ENCODE measurements around the gene INHA.

Gene INHA, protein sequence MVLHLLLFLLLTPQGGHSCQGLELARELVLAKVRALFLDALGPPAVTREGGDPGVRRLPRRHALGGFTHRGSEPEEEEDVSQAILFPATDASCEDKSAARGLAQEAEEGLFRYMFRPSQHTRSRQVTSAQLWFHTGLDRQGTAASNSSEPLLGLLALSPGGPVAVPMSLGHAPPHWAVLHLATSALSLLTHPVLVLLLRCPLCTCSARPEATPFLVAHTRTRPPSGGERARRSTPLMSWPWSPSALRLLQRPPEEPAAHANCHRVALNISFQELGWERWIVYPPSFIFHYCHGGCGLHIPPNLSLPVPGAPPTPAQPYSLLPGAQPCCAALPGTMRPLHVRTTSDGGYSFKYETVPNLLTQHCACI

DNA sequence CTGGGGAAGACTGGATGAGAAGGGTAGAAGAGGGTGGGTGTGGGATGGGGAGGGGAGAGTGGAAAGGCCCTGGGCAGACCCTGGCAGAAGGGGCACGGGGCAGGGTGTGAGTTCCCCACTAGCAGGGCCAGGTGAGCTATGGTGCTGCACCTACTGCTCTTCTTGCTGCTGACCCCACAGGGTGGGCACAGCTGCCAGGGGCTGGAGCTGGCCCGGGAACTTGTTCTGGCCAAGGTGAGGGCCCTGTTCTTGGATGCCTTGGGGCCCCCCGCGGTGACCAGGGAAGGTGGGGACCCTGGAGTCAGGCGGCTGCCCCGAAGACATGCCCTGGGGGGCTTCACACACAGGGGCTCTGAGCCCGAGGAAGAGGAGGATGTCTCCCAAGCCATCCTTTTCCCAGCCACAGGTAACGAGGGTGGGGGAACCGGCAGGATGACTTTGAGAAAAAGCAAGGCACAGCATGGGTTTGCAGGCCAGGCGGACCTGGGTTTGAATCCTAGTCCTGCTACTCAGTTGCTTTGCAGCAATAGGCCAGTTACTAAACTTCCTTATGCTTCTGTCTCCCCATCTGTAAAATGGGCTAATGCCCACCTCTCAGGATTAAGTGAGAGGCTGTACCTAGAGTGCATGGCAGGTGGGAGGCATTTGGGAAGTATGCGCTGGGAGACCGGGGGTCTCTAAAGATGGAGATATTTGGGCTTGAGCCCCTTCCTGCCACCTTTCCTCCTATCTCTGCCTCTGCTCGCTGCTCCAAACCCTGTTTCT lies at the start of gene INHA:
TSS of gene INHA (plus strand) at position 74 of the 765 bp plus-strand sequence. CDS start at position 139, 65 bp downstream.
- no peak for DNase-seq (ENCODE audit: low read depth)

DNA sequence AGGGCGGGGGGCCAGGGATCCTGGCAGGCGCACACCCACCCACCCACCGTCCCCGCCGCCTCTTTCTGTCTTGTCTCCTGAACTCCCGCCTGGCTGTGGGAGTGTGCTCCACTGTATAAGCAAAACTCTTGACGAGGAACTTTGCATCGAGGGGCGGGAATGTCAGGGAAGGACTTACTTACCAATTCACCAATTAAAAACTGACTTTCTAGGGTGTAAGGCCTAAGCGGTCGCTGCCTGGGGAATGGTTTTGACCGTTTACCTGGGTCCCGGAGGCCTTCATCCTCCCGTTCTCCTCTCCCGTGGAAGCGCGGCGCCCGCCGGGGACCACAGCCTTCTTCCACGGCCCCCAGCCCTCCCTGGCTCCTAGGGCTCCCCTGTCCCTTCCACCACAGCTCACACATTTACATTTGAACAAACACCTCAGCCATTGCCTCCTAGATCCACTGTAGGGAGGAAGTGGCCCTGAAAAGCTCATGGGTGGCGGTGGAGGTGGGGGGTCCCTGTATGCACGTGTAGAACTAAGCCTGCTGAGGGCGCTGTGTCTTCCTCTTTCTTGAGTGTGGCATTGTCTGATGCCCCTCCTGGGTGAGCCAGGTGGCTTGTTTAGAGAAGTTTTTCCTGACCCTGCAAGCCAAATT lies 49.0 kb upstream of the INHA start:
- DNase-seq (ENCODE audit: low read depth) = no peak

DNA sequence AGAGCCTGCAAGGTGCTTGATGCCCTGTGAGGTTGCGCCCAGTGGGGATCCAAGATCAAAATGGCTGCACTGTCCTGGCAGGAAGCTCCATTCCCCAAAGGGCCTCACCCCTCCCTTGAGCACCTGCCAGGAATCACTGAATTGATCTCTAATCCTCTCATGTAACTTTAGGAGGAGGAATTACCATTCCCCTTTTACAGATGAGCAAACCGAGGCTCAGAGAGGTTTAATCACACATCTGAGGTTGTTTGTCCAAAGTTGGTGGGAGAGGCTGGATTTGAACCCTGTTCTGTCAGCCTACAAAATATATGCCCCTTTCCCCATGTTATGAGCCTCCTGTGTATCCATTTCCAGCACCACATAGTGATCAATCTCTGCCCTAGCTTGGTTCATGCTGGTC lies 47.3 kb upstream of the INHA start:
- no peak for DNase-seq (ENCODE audit: low read depth)

DNA sequence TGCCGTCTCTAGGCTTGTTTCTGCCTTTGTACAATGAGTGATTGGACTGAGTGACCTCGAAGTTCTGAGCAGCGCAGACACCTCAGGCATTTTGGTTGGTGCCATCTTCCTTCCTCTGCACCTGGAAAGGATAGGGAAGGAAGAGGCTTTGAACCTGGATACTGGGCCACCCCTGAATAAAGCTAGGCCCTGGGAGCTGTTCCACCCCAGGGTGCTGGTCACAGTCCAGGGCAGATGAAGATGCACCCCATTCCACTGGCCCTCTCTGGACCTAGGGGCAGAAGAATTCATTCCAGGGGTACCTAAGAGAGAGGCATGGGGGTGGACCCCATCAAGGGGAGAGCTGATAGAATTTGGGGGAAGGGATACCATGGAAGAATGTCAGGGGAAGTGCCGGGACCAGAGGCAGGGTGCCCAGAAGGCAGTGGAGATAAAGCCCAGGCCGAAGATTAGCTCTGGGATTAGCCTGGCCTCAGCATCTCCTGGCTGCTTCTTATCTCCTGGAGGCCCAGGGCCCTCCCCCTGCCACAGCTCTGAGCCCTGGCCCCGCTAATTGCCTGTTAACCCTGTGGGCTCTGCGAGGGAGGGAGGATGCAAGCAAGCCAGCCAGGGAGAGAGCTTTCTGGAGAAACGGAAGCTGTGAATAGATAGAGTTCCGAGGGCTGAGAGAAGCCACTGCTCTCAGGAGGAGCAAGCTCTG lies 46.4 kb upstream of the INHA start:
- no peak for DNase-seq (ENCODE audit: low read depth)

DNA sequence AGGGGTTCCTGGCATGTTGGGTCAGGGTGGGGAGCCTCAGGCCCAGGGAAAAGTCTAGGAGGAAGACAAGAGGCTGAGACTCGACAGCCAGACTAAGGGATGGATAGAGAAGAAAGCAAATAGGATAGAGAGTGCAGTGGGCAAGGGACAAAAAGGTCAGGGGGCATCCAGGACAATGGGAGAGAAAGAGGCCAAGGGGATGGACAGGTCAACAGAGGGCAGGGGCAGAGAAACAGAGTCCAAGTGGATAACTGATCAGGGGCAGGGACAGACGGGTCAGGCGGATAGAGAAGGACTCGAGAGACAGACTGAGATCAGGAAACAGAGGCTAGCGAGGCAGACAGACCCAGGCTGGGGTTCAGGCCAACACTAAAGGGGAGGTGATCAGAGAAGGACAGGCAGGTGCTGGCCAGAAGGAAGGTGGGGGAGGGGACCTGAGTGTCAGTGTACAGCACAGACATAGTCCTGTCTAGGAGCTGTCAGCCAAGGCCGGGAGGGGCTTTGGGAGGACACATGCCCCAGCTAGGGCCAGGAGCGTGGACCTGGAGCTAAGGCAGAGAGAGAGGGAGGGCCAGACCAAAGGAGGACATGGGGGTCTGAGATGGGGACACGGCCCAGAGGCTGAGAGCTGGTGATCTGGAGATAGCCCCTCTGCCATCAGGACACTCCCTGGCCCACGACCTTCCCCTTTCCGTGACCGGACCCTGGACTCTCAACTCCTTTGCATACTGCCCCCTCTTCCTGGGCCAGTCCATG lies 45.6 kb upstream of the INHA start:
- DNase-seq (ENCODE audit: low read depth) = no peak

DNA sequence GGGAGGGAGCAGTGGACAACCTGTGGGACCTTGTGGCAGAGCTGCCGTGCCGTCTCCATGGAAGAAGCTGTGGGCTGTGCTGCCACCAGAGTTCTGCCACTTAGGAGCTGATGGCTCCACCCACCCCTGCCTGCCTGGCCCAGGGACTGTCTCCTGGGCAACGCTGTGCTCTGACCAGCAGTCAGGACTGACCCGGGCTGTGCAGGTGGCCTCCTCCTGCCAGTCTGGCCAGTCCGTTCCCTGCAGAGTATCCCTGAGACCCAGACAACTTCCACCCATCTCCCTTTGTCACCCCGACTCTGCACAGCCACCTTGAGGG lies 45.1 kb upstream of the INHA start:
- no peak for DNase-seq (ENCODE audit: low read depth)

DNA sequence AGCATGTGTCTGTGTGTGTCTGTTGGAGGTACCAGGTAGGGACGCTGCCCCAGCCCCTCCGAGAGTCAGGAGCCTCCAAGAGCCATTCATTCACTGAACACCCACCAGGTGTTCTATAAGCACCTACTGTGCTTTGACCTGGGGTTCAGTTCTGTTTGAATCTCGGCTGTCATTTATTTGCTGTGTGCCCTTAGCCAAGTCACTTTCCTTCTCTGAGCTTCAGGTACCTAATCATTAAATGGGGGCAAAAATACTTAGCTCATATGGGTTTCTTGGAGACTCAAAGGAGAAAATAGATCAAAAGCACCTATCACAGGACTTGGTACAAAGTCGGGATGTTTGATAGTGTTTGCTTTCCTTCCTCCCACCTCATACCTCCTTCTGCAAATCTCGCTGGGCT lies 44.6 kb upstream of the INHA start:
- no peak for DNase-seq (ENCODE audit: low read depth)

DNA sequence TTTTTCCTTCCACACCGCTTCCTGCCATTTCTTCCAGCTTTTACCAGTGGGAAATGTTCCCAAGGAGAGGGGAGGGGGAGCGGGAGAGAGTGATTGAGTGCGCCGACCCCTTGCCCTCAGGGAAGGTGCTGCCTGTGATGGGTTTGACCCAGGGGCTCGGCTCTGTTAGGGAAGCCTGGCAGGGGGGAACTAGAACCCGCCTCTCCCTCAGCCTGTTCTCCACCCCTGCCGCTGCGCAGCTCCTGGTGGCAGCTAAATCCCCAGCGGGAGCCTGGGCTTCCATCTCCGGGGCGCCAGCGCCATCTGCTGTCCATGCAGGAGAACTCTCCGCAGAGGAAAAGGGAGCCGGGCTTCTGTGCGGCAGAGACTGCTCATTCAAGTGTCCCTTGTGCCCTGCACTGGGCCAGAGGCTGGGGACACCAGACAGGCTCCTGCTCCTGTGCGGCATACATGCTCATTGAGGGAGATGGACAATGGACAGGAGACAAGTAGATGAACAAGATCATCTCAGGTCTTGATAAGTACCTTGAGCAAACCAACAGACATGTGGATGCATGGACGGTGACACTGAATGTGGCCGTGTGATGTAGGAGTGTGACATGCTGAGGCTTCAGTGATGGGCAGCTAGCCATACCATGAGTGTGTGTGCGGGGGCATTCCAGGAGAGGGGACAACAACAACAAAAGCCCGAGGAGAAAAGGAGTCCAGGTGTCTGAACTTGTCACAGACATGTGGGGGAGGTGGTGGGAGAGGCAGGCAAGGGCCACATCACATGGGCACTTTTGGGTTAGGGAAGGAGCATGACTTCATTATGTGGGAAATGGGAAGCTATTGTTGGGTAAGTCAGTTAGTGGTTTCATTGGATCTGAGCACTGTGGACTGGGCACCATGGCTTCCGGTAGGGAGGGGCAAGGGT lies 41.8 kb upstream of the INHA start:
- DNase-seq (ENCODE audit: low read depth) = peak; percentile 89

DNA sequence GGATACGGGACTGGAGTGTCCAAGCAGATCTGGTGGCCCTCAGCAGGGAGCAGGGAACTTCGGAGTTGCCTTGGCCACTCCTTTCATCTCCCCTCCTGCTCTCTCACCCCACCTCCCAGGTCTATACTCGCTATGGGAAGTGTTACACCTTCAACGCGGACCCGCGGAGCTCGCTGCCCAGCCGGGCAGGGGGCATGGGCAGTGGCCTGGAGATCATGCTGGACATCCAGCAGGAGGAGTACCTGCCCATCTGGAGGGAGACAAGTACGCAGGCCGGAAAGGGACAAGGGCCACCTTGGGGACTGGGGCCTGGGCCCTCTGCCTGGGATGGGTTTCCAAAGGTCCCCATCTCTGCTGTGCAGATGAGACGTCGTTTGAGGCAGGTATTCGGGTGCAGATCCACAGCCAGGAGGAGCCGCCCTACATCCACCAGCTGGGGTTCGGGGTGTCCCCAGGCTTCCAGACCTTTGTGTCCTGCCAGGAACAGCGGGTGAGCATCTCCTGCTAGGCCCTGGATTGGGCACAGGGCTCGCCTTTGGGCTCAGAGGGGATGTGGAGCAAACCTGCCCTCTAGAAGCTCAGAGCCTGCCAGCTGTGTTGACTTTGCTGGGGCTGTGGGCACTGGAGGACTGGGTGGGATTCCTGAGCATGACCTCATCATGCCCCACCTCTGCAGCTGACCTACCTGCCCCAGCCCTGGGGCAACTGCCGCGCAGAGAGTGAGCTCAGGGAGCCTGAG lies 40.3 kb upstream of the INHA start:
- DNase-seq (ENCODE audit: low read depth) = no peak

DNA sequence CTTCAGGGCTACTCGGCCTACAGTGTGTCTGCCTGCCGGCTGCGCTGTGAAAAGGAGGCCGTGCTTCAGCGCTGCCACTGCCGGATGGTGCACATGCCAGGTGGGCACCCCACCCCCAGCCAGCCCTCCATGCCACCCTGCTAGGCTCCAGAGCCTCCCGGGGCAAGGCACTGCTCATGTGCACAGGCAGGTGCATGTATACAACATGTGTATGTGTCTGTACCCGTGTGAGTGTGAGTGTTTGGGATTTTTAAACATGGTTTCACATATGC lies 39.8 kb upstream of the INHA start:
- no peak for DNase-seq (ENCODE audit: low read depth)

DNA sequence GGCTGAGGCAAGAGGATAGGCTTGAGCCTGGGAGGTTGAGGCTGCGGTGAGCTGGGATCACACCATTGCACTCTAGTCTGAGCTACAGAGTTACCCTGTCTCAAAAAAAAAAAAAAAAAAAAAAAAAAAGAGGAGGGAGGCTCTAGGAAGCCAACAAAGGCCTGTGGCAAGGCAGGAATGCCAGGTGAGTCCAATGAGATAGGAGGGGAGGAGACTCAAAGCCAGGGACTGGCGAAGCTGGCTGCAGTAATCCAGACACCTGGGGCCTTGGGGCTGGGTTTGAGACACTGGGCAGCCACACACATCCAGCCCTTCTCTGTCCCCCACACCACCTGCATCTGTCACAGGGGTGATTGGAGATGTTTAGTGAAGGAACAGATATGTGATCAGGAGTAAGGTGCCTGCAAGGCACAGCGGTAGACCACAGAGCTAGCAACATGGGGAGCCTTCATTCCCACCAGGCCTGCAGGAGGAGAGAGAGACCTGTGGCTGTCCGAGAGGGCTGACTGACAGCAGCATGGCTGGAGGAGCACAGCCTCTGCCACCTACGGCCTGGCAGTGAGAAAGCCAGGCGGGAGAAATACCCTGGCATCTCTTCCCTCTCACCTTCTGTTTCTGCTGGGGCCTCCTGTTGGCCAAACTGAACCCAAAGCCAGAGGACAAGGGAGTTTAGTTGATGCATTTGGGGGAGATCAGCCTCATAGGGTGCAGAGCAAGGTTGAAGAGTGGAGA lies 38.0 kb upstream of the INHA start:
- DNase-seq (ENCODE audit: low read depth) = no peak

DNA sequence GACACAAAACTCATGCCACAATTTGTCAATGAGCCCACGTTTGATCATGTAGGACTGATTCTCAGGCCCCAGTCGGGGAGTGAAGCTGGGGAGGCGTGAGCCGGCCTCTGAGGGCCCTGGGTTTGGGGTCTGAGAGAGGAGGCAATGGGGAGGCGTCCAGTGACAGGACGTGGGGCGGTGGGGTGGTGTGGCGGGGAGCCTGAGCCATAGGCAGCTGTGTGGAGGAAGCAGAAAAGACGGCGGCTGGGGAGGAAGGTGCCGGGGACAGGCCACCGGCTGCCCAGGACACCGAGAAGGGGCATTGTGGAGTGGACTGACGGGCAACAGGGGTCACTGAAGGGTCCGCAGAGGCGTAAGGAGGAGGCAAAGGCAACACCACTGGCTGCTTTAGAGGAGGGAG lies 35.7 kb upstream of the INHA start:
- no peak for DNase-seq (ENCODE audit: low read depth)

DNA sequence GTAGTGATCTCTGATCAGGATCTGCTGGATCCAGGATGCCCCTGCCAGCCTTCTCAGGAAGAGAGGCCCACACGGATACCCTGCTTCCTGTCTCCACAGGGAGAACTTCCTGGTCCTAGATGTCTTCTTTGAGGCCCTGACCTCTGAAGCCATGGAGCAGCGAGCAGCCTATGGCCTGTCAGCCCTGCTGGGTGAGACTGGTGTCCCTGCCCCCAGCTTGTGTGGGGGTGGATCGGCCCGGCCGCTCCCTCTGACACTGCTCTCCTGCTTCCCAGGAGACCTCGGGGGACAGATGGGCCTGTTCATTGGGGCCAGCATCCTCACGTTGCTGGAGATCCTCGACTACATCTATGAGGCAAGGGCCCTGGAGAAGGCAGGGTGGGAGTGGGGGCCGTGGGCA lies 35.1 kb upstream of the INHA start:
- DNase-seq (ENCODE audit: low read depth) = no peak

DNA sequence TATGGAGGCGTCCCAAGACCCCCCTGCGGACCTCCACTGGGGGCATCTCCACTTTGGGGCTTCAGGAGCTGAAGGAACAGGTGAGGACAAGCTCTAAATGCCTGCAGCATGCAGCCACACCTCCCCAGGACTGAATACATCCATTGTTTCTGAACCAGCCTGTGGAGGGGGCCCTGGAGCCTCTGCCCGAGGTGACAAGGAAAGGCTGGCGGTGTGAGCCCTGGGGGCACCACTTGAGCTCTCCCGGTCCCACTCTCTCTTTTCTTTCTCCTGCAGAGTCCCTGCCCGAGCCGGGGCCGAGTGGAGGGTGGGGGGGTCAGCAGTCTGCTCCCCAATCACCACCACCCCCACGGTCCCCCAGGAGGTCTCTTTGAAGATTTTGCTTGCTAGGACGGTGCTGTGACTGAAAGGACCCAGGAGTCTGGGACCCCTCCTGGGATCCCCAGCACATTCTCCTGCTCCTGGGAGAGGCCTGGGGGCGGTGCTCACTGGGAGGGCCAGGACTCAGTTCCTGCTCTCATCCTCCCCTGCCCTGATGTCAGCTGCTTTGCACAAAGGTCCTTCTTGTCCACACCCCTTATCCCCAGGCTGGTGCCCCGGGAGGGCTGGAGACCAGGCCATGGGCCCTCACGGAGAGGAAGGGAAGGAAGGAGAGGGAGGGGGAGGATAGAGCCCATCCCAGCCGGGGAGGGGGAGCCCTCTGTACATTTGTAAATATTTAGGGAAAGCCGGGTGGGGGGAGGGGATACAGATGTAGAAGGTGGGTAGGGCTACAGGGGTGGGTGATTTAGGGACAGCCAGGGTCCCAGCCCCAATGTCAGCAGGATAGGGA lies 34.2 kb upstream of the INHA start:
- no peak for DNase-seq (ENCODE audit: low read depth)

DNA sequence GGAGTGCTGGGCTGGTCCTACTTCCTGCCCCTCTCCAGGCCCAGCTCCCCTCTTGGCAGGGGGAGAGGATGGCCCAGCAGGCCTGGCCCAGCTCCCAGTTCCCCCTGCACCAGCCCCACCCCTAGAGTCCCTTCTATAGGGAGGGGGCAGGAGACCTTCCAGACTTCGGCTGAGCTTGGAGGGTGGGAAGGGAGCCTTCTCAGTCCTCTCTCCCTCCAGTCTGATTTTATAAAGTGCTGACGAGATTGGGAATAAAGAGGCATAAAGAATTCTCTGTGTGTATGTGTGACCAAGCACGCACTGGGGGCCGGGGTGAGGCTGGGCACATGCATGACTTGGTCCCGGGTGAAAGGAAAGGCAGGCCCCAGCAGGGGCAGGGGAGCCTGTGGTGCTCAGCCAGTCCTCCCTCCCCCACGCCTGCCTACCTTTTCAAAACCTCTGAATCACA lies 33.6 kb upstream of the INHA start:
- DNase-seq (ENCODE audit: low read depth) = no peak

DNA sequence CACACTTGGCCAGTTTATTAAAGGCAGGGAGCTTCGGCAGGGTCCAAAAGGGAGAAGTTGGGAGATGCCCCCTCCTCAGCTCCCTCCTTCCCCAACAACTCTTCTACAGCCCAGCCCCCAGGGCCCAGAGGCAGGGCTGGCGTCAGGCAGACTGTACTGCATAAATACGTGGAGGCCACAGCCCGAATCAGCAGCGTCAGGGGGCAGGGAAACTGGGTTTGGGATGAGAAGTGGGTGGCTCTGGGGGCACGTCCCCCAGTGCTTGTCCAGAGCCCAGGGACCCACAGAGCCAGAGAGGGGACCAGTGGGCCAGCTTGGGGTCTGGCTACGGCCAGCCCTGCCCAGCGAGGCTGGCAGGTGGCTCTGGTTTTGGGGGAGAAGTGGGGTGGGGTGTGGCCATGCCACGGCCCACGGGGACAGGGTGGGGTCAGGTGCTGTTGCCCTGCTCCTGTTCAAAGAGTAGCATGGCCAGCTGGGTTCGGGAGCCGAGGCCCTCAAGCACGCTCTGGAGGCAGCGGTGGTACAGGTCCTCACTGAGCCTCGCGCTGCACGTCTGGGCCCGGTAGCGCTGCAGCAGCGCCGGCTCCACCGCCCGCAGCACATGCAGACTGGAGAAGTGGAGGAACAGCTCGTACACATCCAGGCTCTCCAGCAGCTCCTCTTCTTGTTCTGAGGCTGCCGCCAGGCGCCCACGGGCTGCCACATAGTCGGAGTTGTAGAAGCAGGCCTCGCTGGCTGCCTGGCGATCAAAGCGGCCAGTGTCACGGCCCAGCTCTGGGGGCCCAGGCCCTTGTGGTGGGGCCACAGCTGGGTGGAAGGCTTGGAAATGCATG lies 32.9 kb upstream of the INHA start:
- DNase-seq (ENCODE audit: low read depth) = no peak

DNA sequence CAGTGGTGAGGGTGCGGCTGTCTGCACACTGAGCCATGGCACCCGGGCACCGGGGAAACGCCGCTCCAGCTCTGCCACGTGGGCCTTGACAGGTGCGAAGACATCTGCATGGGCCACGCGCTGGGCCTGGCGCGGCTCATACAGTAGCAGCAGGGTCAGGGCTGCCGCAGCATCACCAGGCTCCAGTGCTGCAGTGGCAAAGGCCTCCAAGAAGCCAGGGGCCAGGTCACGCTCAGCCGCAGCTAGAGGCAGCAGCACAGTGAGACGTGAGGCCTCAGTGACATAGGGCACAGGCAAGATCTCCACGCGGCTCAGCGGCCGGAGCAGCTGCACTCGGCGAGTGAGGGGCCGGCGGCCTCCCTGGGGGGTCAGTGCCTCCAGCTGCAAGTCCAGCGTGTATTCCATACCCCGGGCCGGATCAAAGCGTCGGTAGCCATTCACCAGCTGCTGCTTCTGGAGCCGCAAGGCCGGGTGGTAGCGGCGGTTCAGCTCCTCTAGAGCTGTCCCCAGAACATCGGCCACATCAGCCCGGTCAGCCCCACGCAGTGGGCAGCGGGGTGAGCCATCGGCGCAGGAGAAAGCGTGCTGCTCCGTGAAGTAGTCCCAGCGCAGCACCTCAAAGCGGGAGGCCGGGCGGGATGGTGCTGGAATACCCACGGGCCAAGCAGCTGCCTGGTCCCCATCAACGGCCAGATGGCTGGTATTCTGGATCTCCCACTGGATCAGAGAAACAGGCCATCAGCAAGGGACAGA lies 32.0 kb upstream of the INHA start:
- no peak for DNase-seq (ENCODE audit: low read depth)

Measured in activated T-cell treated with anti-CD3 and anti-CD28 coated beads for 1 hour (primary cell).